ENCODE results near the gene NUDT17.

The NUDT17 gene

GRCh38 chr1:145846201-145846612 is 777 bp downstream of the NUDT17 start:
- in situ Hi-C loops (cut with MboI; ENCODE audit: low sequenced_read_pairs), result no loop called here

DNA sequence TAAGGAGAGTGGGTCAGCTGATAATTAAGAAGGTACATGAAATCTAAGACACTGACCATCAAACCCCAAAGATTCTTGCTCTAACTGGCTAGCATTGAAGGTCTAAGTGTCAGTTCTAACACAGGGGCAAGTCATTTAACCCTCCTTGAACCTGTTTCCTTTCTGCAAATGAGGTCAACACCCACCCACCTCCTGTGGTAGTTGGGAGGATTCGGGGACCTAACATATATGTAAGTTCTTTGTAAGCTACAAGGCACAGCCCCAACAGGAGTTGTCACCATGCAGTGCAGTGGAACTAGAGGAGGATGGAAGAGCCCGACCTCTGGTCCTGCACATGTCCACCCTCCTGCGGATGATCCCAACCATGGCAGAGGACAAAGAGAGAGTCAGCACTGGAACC is 2.4 kb downstream of the NUDT17 start:
- in situ Hi-C loops (cut with MboI; ENCODE audit: low sequenced_read_pairs), result no loop called here

DNA sequence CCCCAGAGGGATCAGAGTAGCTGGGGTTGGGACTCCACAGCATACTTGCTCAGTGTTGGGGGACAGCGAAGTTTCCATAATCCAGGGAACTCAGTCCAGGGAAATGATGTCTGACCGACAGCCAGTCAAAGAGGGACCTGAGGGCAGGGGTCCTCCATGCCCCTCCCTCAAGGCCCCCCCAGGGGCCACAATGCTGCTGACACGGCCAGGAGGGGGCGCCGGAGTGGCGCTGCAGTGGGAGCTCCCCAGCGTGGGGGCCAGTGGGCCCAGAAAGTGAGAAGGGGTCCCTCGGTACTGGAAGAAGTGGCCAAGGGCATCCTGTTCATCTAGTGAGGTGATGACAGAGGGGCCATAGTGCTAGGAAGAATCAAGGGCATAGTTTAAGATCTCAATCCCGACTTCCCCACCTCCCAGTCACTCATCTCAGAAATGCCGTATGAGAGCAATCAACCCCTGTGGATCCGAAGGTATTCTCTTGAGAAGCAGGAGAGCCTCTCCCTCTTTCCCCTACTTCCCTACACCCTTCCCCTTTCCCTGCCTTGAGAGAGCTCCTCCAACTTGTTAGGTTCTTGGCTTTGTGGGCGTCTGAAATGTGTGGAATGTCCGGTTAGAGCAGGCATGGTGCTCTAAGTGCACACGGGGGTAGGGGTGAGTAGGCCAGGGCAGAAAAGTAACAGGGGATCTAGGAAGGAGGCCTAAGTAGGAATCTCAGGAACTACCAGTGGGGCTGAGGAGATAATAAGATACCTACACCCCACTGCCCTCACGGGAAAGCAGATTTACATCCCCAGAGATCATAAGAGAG is 4.1 kb downstream of the NUDT17 start:
- in situ Hi-C loops (cut with MboI; ENCODE audit: low sequenced_read_pairs), result no loop called here

DNA sequence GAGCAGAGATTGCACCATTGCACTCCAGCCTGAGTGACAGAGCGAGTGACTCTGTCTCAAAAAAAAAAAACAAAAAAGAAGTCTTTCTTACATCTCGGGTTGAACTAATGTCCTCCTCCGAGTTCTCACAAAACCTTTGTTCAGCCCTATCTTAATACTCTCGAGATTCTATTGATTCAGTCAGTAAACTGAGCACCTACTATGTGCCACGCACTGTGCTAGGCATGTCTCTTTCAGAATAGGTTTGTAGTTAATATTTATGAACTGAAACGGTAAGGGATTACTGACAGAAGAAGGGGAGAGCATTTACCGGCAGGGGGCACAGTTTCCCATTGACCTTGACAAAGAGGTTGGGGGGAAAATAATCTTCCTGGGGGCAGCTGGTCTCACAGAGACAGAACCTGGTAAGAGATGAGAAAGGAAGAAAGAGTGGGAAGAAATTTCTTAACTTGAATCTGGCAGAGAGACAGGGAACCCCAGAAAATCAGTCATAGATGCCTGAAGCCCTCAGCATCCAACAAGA is 10.1 kb downstream of the NUDT17 start:
- in situ Hi-C loops (cut with MboI; ENCODE audit: low sequenced_read_pairs), result no loop called here

- in situ Hi-C loops (cut with MboI; ENCODE audit: low sequenced_read_pairs), result no loop called here
Measured at GRCh38 chr1:145857170-145857569, 11.7 kb downstream of the NUDT17 start.

- in situ Hi-C loops (cut with MboI; ENCODE audit: low sequenced_read_pairs), result no loop called here
Measured at GRCh38 chr1:145858238-145858900, 12.9 kb downstream of the NUDT17 start.

DNA sequence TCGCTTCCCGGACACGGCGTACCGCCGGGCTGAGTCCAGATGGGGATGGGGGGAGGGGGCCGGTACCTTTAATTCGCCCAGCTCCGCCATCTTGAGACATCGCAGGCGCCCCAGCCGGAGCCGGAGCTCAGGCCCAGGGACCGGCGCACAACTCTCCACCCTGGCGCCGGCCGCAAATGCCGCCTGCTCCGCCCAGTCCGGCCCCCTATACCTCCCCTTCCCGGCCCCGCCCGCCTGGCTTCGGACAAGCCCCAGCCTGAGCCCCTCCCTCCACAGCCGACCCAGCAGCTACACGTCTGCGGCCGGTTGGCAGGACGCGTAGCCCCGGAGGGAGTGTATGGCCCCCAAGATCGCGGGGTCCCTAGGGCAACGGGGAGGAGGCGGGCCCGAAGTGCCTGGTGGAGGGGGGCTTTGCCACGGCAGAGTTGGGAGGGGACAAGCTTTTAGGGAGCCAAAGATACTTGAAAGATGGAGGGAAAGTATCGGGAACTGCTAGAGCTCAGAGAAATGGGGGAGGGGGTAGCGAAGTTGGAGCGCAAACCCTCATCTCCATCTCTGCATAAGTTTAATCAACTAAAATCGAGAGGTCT is 13.6 kb downstream of the NUDT17 start, which contains the start of gene PIAS3:
Gene PIAS3, minus strand, starts transcription at position 181 of the 590 bp plus-strand sequence. Its CDS starts 91 bp downstream, at position 90.
- in situ Hi-C loops (cut with MboI; ENCODE audit: low sequenced_read_pairs), result no loop called here

GRCh38 chr1:145859491-145860023 is 14.1 kb downstream of the NUDT17 start:
- in situ Hi-C loops (cut with MboI; ENCODE audit: low sequenced_read_pairs), result no loop called here

DNA sequence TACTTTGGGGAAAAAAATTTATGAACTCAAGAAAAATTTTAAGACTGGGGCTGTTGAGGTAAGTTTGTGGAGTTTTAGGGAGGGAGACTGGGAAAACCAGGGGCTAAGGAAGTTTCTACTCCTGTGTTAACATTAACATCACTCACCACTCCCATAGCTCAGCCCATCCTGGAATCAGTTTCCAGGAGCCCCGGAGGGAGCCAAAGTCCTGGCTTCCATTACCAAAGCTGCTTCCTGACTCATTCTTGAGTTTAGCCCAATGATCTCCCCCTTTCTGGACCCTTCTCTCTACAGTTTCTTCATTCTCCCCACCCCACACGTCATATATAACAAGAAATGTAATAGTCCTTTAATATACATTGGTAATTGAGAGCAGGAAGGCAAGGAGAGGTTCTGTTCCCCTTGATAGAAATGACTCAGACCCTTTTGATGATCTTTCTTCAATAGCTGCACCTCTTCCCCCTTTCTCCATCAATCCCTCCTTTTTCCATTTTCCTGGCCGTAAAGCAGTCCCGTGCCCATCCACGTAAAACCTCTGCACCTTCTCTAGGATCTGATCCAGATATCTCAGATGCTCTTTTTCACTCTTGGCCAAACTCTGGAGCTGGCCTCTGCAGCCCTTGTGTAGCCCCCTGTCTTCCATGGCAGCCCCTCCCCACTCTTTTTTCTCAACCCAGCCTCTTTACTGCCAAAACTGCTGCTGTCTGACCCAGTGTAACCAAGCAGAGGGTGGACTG is 18.0 kb downstream of the NUDT17 start:
- in situ Hi-C loops (cut with MboI; ENCODE audit: low sequenced_read_pairs), result no loop called here

DNA sequence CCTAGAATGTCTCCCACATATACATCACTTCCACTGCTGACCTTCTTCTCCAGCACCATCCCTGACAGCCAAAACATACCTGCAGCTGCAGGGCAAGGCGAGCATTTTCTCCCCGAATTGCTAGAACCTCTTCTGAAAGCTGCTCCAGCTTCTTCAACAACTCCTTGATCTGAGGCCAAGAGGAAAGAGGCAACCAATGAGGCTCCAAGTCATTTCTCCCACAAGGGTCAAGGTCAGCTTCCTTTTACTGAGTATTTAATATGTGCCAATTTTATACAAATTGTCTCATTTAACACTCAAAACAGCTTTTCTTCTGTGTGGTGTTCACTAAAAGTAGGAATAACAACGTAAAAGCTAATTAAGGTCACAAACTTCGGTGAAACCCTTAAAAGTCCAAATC is 22.8 kb downstream of the NUDT17 start:
- in situ Hi-C loops (cut with MboI; ENCODE audit: low sequenced_read_pairs), result no loop called here

GRCh38 chr1:145871994-145872924 is 26.8 kb downstream of the NUDT17 start:
- in situ Hi-C loops (cut with MboI; ENCODE audit: low sequenced_read_pairs), result no loop called here

DNA sequence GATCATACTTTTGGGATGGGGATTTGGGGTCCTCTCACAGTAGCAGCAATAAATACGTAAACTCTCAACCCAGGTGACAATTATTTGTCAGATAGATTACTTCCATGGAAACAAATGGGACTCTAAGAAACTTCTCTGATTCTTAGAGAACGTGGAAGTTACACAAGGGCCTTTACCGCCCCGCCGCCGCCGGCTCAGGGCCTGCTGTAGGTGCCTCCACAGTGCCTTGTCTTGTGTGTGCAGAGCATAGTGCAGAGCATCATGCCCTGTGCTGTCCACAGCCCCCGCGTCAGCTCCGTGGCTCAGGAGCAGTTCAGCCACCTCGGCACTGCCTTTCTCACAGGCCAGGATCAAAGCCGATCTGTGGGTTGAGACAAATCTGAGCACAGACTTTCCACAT is 29.2 kb downstream of the NUDT17 start:
- in situ Hi-C loops (cut with MboI; ENCODE audit: low sequenced_read_pairs), result no loop called here

- in situ Hi-C loops (cut with MboI; ENCODE audit: low sequenced_read_pairs), result no loop called here
Measured at GRCh38 chr1:145877923-145878486, 32.6 kb downstream of the NUDT17 start.

DNA sequence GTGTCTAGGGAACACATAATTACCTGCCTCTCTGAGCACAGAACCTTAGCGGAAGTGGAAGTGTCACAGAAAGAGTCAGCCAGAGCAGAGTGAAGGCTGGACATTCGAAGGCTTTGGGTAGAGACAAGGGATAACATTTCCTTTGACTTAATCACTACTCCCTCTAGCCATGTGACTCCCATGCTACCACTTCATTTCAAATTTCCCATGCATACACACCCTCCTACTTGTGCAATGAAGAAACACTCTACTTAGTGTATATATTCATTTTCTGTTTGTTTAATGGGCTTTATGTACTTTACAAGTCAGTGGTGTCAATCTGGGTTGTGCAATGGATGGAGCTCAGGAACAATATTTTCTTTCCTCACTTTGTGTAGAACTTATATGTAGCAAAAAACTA is 33.3 kb downstream of the NUDT17 start:
- in situ Hi-C loops (cut with MboI; ENCODE audit: low sequenced_read_pairs), result no loop called here

GRCh38 chr1:145879775-145880174 is 34.3 kb downstream of the NUDT17 start:
- in situ Hi-C loops (cut with MboI; ENCODE audit: low sequenced_read_pairs), result no loop called here

- in situ Hi-C loops (cut with MboI; ENCODE audit: low sequenced_read_pairs), result no loop called here
Measured at GRCh38 chr1:145884675-145885074, 39.2 kb downstream of the NUDT17 start.

DNA sequence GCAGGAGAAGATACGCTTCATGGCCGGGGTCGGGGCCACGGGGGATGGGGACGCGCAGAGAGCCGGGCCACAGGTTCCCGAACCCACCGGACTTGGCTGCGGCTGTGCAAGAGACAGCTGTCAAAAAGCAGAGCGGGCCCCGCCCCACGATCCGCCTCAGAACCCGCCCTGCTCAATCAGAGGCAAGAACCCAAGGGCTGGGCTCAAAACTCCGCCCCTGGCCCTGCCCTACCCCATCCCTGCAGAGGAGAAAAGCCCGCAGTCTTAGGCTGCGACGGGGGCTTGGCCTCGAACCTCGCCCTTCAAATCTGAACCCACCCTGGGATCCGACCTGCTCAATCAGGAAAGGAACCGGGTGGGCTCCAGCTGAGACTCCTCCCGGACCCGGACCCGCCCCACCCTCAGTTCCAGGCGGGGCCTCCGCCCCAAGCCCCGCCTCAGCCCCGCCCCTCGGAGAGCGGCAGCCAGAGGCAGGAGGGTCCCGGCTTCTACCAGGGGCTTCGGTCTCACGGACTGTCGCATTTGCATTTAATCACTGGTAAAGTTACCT is 40.4 kb downstream of the NUDT17 start, which contains the start of gene ANKRD35:
Gene ANKRD35, minus strand, starts transcription at position 129 of the 550 bp plus-strand sequence. Its CDS starts 108 bp downstream, at position 21.
- in situ Hi-C loops (cut with MboI; ENCODE audit: low sequenced_read_pairs), result no loop called here

DNA sequence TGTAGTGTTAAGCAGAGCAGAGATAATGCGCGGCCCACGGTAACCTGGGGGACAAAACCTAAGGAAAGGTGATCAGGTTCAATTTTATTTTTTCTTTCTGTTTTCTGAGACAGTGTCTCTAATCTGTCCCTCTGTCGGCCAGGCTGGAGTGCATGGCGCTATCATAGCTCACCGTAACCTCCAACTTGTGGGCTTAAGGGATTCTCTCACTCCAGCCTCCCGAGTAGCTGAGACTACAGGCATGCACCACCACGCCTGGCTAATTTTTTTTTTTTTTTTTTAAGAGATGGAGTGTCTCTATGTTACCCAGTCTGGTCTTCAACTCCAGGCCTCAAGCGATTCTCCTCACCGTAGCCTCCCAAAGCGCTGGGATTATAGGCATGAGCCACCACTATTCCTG is 41.0 kb downstream of the NUDT17 start:
- in situ Hi-C loops (cut with MboI; ENCODE audit: low sequenced_read_pairs), result no loop called here

DNA sequence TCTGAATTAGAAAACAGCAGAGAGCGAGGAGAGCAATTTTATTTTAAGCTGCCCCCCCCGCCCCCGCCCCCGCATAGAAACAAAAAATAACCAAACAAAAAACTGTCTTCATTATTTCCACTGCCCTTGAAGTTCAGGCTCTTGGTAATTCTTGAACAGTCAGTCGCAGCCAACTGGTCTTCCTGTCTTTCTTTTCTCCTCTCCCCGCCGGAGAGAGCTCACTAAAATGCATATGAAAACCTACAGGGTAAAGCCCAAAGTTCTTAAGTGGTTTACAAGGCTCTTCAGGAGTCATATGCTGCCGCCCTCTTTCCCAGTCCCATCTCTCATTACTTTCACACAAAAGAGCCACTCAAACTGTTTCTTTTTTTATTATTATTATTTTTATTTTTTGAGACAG is 41.4 kb downstream of the NUDT17 start:
- in situ Hi-C loops (cut with MboI; ENCODE audit: low sequenced_read_pairs), result no loop called here
